Keratinocyte (primary cell): ENCODE data around the gene FLNB. TPM values are rescaled to one million over a fixed set of nuclear protein-coding genes. Genes with fewer than 3 reads are reported as not detected.

ENCODE experiments used
- DNase-seq: peaks from one replicate; pipeline ENCODE4 v3.0.0-alpha.2; 2011; ENCODE audit warnings: low read depth, missing footprints, low spot score
- FAIRE-seq: peaks from 2 replicates; lab custom pipeline; 2011; peaks lifted over from hg19 to GRCh38; lab: Jason Lieb, UNC
- H2AFZ ChIP-seq: 2 replicates; pipeline ENCODE4 v1.6.0; 2012; ENCODE audit warnings: low read length, control low read depth, inconsistent platforms; ENCODE audit not compliant: control insufficient read depth
- H3K27ac ChIP-seq: 2 replicates; pipeline ENCODE4 v1.5.1; 2011; ENCODE audit warnings: low read length; ENCODE audit not compliant: control insufficient read depth, insufficient read depth
- H3K27me3 ChIP-seq: 3 replicates; pipeline ENCODE4 v1.6.0; 2011; ENCODE audit warnings: low read length; ENCODE audit not compliant: control insufficient read depth, insufficient read depth; ENCODE audit errors: extremely low read depth
- H3K36me3 ChIP-seq, 2 experiments: 2 replicates in 1 of 2; 3 replicates in 1 of 2; pipeline ENCODE4 v1.5.1; 2011; ENCODE audit warnings: low read length in 2 of 2, mild to moderate bottlenecking in 1 of 2; ENCODE audit not compliant: control insufficient read depth in 2 of 2, insufficient read depth in 2 of 2; ENCODE audit errors: extremely low read depth in 1 of 2
- H3K4me1 ChIP-seq: 3 replicates; pipeline ENCODE4 v1.5.1; 2011; ENCODE audit warnings: low read length; ENCODE audit not compliant: control insufficient read depth, insufficient read depth; ENCODE audit errors: extremely low read depth
- H3K4me2 ChIP-seq: 3 replicates; pipeline ENCODE4 v1.6.0; 2011; ENCODE audit warnings: low read depth, low read length; ENCODE audit not compliant: control insufficient read depth, insufficient read depth; ENCODE audit errors: extremely low read depth
- H3K4me3 ChIP-seq, 3 experiments: fragments of 200-600 bp in 1 of 3; sonication (generic) in 1 of 3; 2 replicates in 2 of 3; 3 replicates in 1 of 3; pipeline ENCODE4 v1.5.1; 2011 to 2016; ENCODE audit warnings: low read length in 3 of 3, mild to moderate bottlenecking in 3 of 3, control low read depth in 2 of 3, inconsistent platforms in 1 of 3, low read depth in 1 of 3, mixed read lengths in 1 of 3, mixed run types in 1 of 3, moderate library complexity in 1 of 3; ENCODE audit not compliant: control insufficient read depth in 2 of 3, insufficient read depth in 2 of 3; ENCODE audit errors: extremely low read depth in 1 of 3
- H3K79me2 ChIP-seq: 2 replicates; pipeline ENCODE4 v1.6.0; 2012; ENCODE audit warnings: low read length; ENCODE audit not compliant: control insufficient read depth, insufficient read depth
- H3K9ac ChIP-seq: 3 replicates; pipeline ENCODE4 v1.6.0; 2011; ENCODE audit warnings: low read length; ENCODE audit not compliant: control insufficient read depth, insufficient read depth; ENCODE audit errors: extremely low read depth
- H3K9me1 ChIP-seq: 3 replicates; pipeline ENCODE4 v1.6.0; 2011; ENCODE audit warnings: low read length; ENCODE audit not compliant: control insufficient read depth, insufficient read depth; ENCODE audit errors: extremely low read depth
- H3K9me3 ChIP-seq: 2 replicates; pipeline ENCODE4 v1.5.1; 2012; ENCODE audit warnings: low read depth, low read length; ENCODE audit not compliant: control insufficient read depth
- H4K20me1 ChIP-seq: 3 replicates; pipeline ENCODE4 v1.6.0; 2011; ENCODE audit warnings: low read length; ENCODE audit not compliant: control insufficient read depth, insufficient read depth; ENCODE audit errors: extremely low read depth
- EZH2 ChIP-seq: IDR thresholded peaks from one replicate; pipeline ENCODE4 v1.6.1; 2012; ENCODE audit warnings: inconsistent platforms, mild to moderate bottlenecking, low read length, moderate library complexity
- dilution Hi-C: fragments of 300-500 bp; cut with MboI; formaldehyde crosslinking; loops from one replicate; pipeline ENCODE4 v1.7.0; 2020; ENCODE audit warnings: low sequenced_read_pairs; ENCODE audit not compliant: extremely low pct_ligation_motif_present
- polyA plus RNA-seq, 5 experiments: library from polyadenylated mRNA; depleted of rRNA in 3 of 5; stranded (reverse) in 3 of 5; stranded (forward) in 1 of 5; unstranded in 1 of 5; fragments of >200 nt; gene quantifications; 1 replicate in 1 of 5; 2 replicates in 3 of 5; 3 replicates in 1 of 5; pipeline versions ENCODE4 v1.2.1 to v1.2.3, GENCODE V29; 2011 to 2012; ENCODE audit warnings: missing spikeins in 2 of 5, low read depth in 1 of 5, low replicate concordance in 1 of 5
- TF ChIP-seq, protein P1 (sequence below), 3 experiments: IDR thresholded peaks in 1 of 3; conservative IDR thresholded peaks in 1 of 3; optimal IDR thresholded peaks in 1 of 3; 2 replicates in 2 of 3; 3 replicates in 1 of 3; pipeline versions ENCODE3 to v1.5.1; 2011; ENCODE audit warnings: low read length in 3 of 3, mild to moderate bottlenecking in 3 of 3, moderate library complexity in 2 of 3, control low read depth in 1 of 3, inconsistent platforms in 1 of 3; ENCODE audit not compliant: insufficient read depth in 2 of 3; ENCODE audit errors: extremely low read depth in 1 of 3

FLNB gene
- polyA plus RNA-seq, 1 donor (not counting 4 experiments of a cell fraction or from before 2014, with no cell fraction given): 289 TPM

DNA sequence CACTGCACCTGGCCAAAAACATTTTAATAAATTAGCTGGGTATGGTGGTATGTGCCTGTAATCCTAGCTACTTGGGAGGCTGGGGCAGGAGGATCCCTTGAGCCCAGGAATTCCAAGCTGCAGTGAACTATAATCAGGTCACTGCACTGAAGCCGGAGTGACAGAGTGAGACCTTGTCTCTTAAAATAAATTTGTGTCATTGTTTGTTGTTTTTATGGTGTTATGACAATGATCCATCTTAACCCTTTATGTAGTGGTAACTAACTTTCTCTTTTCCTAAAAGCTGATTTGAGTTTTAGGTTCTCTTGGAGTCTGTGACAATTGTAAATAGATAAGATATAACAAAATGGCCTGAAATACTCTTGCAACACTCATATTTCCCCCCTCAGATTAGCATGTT, 20.7 kb downstream of the FLNB start:
- Histone ChIP-seq H3K79me2 (peaks cover 98% of the 10 kb centered on the region), H3K9ac (no peak overlapping the region), H3K9me3 (no peaks in the 10 kb centered on the region), H3K27ac (no peak overlapping the region), H3K4me2 (no peak overlapping the region), H3K27me3 (no peaks in the 10 kb centered on the region), H4K20me1 (peaks cover 92% of the 10 kb centered on the region), H3K36me3 (peaks cover 10 to 31% of the 10 kb centered on the region in 2 experiments), H3K4me1 (peaks cover 51% of the 10 kb centered on the region), H3K9me1 (peaks cover 26% of the 10 kb centered on the region), H2AFZ (no peak overlapping the region), H3K4me3 (no peak overlapping the region)
- dilution Hi-C loops: no loop called here
- no peak for TF ChIP-seq EZH2
- TF ChIP-seq, protein P1, sequence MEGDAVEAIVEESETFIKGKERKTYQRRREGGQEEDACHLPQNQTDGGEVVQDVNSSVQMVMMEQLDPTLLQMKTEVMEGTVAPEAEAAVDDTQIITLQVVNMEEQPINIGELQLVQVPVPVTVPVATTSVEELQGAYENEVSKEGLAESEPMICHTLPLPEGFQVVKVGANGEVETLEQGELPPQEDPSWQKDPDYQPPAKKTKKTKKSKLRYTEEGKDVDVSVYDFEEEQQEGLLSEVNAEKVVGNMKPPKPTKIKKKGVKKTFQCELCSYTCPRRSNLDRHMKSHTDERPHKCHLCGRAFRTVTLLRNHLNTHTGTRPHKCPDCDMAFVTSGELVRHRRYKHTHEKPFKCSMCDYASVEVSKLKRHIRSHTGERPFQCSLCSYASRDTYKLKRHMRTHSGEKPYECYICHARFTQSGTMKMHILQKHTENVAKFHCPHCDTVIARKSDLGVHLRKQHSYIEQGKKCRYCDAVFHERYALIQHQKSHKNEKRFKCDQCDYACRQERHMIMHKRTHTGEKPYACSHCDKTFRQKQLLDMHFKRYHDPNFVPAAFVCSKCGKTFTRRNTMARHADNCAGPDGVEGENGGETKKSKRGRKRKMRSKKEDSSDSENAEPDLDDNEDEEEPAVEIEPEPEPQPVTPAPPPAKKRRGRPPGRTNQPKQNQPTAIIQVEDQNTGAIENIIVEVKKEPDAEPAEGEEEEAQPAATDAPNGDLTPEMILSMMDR (optimal IDR thresholded peaks at IDR 0.05 in 1 of 3, IDR thresholded peaks at IDR 0.05 in 1 of 3, conservative IDR thresholded peaks at IDR 0.05 in 1 of 3; ENCODE audit: extremely low read depth in 1 of 3, insufficient read depth in 2 of 3, low read length in 3 of 3): no peak
- FAIRE-seq (no peak), DNase-seq (no peak)

DNA sequence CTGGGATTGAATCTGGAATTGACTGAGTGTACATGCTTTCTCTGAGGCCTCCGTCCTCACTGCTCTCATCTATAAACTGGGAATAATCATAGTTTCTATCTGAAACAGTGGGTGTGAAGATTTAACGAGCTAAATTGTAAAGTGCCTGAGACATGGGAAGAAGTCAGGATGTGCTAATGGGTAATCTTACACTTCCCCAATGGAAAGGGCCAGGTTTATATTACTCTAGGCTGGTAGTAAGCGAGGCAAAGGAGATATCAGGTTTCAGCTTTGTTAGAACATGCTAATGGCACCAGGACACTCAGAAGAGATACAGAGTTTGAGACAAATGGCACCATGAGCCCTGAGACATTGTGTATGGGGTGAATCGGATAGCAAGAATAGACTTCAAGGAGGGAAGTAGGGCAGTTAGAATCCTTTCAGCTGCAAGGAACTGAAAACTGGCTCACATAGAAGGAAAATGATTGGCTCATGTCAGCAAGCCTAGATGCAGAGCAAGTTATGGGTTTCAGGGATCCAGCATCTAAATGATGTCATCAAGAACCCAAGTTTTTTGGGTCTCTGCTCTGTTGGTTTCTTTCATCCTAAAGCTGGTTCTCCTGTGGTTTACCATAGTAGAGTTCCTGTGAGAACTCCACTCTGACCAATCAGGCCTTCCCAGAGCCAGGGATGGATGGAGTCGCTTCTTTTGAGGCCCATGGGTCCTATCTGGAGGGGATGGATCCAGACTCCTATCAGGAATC, 21.8 kb downstream of the FLNB start:
- H3K4me1 ChIP-seq: peaks cover 47% of the 10 kb centered on the region
- H3K27ac ChIP-seq: no peak overlapping the region
- peaks cover 28% of the 10 kb centered on the region for H3K9me1 ChIP-seq
- no peak overlapping the region for H3K4me3 ChIP-seq
- H3K9me3 ChIP-seq: no peaks in the 10 kb centered on the region
- H4K20me1 ChIP-seq: peaks cover 94% of the 10 kb centered on the region
- H3K27me3 ChIP-seq: no peaks in the 10 kb centered on the region
- FAIRE-seq: peak; percentile 65
- no peak overlapping the region for H3K4me2 ChIP-seq
- H3K9ac ChIP-seq: no peak overlapping the region
- TF ChIP-seq EZH2: no peak
- TF ChIP-seq, protein P1 (optimal IDR thresholded peaks at IDR 0.05 in 1 of 3, IDR thresholded peaks at IDR 0.05 in 1 of 3, conservative IDR thresholded peaks at IDR 0.05 in 1 of 3; ENCODE audit: extremely low read depth in 1 of 3, insufficient read depth in 2 of 3, low read length in 3 of 3): no peak
- H3K36me3 ChIP-seq: peaks cover 11 to 40% of the 10 kb centered on the region in 2 experiments
- H2AFZ ChIP-seq: no peak overlapping the region
- dilution Hi-C loops: no loop called here
- H3K79me2 ChIP-seq: peaks cover 98% of the 10 kb centered on the region
- no peak for DNase-seq
